GM18502 (cell line): ENCODE measurements around the gene CFAP141.
"Not testable (repeated sequence)": the region's sequence is repeated elsewhere in the genome, so short reads cannot be mapped to it uniquely, and the experiment has no call there.

Source experiments
- ATAC-seq: cut with Tn5 transposase; IDR thresholded peaks from one replicate; pipeline ENCODE4 v1.9.1; 2021; ENCODE audit warnings: mild to moderate bottlenecking; ENCODE audit not compliant: unreplicated experiment, poor library complexity

Gene CFAP141

DNA sequence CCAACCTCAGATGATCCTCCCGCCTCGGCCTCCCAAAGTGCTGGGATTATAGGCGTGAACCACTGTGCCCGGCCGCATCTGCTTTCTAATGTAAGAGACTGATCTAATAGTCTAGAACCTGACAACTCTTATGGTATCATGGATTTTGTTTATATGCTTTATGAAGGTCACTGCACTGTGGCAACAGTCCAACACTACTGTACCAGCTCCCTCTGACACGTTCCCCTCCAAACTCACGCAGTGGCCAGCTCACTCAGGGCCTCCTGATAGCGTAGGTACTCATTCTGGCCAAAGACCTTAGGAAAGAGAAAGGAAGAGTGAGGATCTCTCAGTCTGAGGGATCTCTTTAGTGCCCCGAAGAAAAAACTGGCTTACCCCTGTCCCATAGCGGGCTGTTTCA is 6.0 kb upstream of the CFAP141 start:
- no peak for ATAC-seq

DNA sequence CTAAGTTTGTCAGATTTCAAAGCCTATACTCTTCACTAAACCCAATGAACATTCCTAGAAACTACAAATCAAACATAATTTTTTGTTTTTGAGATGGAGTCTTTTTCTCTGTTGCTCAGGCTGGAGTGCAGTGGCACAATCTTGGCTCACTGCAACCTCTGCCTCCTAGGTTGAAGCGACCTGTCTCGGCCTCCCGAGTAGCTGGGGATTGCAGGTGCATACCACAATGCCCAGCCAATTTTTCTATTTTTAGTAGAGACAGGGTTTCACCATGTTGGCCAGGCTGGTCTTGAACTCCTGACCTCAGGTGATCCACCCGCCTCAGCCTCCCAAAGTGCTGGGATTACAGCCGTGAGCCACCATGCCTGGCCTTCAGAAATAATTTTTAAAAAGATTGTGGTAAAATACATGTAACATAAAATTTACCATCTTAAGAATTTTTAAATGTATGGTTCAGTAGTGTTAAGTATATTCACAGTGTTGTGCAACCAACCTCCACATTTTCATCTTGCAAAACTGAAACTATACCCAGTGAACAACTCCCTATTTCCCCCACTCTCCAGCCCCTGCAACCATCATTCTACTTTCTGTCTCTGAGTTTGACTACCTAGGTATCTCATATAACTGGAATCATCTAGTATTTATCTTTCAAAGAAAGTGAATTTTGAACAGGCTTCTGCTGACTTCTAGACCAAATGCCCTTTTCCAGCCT is 2.7 kb upstream of the CFAP141 start:
- ATAC-seq: no peak

DNA sequence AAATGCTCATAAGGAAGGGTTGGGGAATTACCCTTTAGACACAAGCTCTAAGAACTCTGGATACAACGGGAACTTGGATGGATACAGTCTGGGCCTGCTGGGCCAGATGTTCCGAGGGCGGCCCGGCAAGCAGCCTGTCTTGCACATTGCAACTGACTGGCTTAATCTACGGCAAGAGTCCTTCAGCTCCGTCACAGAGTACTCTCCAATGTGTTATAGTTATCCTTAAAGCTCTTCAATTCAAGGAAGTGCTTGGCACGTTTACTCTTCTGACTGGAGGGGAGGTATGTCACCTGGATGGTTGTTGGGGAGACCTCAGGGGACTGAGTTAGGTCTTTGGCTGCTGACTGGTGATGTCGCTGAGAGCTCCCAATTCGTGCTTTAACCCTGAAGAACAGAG is 1.1 kb upstream of the CFAP141 start:
- no peak for ATAC-seq

DNA sequence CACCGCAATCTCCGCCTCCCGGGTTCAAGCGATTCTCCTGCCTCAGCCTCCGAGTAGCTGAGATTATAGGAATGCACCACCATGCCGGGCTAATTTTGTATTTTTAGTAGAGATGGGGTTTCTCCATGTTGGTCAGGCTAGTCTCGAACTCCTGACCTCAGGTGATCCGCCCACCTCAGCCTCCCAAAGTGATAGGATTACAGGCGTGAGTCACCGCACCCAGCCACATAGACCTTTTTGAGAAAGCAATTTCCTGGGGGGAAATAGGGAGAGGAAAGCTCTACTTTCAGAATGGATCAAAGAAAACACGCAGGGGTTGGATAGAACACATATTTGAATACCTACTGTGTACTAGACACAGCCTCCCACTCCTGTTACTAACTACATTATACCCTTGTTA is 355 bp downstream of the CFAP141 start:
- not testable (repeated sequence) for ATAC-seq

DNA sequence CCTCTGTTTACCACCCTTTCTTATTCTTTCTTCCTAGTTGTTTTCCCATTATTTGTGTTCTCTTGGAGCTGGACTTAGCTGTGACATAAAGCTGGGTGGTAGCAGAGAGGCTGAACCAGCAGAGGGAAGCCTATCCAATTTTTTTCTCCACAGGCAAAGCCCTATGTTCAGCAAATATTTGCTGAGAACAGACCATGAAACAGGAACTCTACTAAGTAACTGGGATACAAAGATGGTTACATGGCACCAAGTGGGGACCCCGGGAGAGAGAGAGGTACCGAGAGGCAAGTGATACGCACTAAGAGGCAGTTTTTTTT is 6.6 kb downstream of the CFAP141 start:
- no peak for ATAC-seq

DNA sequence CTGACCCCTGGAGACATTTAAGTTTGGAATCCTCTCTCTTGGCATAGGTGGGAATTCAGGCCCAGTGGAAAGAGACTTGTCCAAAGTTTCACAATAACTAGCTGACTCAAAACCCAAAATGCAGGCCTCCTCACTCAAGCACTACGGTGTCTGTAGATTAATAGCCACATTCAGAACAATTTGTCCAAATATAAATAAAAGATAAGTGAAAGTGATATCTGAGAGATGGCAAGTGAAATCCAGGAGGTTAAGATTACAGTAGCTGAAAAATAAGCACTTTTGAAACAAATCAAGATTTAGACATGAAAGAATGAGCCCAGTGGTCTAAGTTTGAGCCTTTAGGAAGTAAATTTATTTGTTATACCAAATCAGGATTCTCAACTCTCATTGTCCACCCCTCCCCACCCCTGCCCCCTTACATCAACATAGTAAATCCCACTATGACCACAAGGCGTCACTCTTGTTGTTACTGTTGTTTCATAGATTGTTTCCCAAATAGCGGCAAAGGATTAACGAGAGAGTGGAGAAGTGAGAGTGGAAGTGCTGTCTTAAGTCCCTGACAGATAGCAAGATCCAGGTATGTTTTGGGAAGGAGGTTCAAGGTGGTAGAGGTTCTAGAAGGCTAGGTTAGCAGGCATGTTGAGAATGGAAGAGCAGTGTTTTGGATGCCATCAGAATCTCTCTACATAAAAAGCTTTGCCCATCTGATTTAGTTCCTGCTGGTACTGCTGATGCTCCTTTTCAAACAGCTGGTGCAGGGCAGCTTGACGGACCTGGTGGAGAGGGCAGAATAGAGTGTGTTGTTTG is 7.2 kb downstream of the CFAP141 start:
- ATAC-seq: no peak

DNA sequence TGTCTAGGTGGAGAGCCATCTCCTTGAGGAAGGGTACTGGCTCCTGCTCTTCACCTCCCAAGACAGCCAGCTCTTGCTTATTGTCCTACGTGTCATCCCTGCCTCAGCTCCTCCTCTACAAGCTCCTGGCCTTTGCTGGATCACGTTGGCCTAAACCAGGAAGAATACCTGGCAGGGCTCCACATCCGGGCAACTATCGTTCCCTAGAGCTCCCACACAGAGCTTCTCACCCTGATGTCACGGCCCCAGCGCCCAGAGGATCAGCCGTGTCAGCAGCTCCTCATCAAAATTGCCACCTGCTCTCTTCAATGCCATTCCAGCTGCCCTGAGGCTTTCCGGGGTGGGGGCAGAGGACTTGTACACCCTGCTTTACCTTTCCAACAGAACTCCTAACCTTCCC is 12.3 kb downstream of the CFAP141 start:
- ATAC-seq: no peak

DNA sequence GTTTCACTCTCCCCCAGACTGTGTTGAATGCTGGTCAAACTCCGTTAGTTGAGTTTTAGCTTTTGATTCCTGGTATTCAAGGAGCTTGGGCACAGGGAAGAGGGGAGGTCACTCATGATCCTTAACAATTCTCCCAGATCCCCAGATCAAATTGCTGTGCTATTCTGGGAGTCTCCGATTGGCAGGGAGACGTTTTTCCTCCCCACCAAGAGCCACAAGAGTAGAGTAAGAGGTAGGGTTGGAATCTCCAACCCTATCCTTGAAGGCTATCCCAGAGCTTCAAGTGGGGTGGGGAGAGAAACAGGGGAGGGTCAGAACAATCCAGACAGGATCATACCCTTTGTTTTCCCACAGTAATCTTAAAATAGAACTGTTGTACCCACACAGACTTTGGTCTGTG is 13.7 kb downstream of the CFAP141 start:
- no peak for ATAC-seq

DNA sequence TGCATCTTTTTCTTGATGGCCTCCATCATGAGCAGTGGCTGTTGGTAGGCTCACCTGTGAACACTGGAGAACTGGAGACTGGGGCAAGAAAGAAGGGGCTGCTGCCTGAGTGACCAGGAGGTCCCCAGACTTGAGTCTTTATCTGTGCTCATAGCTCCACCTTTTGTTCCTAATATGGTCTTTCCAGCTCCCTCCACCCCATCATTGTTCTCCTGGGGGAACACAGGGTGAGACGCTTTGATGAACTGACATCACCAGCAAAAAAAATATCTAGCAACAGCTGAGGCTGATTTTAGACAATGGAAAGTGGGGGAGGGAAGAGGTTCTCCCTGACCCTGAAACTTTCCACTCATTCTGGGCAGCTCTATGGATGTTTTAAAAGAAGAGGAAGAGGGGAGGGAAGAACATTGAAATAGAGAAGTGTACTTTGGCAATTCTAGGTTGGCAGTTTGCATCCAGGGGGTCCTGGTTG is 14.1 kb downstream of the CFAP141 start, which contains the start of gene TPM3:
Gene TPM3 (minus strand): TSS at position 111 of the 472 bp plus-strand sequence. CDS start 82 bp downstream, at position 29.
- no peak for ATAC-seq

DNA sequence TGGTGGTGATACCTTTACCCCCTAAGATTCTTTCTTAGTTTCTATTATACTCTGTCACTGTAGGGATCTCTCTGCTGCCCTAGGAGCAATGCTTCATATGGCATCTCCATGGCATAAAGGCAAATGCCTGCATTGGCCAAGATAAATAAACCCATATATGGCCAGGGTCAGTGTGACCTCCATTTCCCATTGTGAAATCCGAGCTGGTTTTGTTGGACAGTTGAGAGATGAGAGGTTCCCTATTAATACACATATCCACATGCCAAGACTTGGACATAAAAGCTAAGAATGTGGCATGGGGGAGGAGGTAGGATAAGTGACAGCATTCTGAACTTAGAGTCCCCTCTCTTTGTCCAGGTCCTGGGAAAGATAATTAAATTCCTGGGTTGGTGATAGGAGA is 15.6 kb downstream of the CFAP141 start:
- ATAC-seq: no peak

DNA sequence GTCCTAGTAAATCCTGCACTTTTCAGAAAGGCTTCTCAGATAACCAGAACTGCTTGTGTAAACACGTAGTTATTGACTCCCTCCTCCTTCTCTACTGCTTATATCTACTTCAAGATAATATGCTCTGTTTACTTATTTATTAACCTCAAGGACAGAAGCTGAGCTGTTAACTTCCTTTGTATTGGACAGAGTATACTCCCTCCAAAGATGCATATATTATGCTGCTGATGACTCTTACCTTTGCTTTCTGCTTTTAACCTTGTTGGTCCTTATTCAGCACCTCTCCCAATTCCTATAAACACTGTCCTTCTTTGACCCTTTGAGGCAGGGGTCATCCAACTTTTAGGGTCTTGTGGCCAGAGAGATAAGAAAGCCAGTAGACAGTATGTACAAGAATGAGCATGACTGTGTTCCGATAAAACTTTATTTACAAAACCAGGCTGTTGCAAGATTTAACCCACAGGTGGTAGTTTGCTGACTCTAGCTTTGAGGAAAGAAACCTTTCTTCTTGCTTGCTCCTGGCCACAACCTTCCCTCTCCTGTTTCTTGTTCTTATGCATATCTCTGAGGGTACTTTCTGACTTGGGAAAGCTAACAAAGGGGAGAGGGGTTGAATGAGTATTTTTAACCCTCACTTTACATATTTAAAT is 19.2 kb downstream of the CFAP141 start:
- ATAC-seq: no peak

DNA sequence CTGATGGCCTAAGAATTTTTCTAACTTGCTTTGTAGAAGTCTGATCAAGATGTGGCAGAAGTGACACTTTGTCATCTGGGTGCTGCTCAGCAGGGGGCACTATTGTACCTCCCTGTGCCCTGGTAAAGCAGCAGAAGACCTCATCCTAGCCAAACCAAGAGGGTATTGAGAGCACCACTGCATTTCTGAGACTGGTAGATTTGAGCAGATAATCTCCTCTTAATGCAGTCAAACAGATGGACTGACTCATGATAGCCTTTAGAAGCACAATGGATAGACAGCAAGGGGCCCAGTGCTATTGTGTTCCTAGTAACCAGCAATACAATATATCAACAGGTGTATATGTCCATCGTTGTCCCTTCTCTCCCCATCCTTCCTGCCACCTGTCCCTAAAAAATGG is 20.0 kb downstream of the CFAP141 start:
- no peak for ATAC-seq

DNA sequence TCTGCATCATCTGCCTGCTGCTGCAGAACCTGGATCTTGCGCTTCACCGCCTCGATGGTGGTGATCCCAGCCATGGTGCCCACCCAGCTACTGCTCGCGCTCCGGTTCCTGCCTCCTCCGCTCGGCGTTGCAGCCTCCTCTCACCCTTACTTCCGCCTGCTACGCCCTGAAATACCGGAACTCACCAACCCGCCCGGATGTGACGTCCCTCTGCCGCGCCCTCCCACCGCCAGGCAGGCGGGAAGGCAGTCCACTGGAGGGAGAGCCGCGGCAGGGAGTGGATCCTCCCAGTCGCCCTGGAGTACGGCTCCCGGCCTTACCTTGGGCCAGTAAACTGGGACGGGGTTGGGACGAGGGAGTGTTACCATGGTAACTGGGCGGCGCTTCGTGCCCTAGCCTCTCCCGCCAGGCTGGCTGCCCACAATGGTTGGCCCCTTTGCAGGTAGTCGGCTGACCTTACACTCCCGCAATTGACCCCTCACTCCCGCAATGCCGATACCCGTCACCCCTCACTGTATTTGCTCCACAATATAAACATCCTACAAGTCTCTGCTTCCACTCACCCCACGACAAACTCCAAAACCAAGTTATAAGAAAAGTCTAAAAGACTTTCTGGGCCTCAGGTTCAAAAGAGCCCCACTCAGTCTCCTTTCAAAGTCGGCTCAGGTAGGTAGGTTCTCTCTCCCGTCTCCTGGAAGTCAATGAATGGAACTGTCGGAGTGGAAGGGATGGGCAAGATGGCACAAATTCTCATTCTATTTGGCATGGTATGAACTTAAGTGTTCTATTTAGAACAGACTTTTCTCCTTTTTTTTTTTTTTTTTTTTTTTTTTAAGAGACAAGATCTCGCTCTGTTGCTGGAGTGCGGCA is 22.9 kb downstream of the CFAP141 start:
- peak; percentile 82 for ATAC-seq

DNA sequence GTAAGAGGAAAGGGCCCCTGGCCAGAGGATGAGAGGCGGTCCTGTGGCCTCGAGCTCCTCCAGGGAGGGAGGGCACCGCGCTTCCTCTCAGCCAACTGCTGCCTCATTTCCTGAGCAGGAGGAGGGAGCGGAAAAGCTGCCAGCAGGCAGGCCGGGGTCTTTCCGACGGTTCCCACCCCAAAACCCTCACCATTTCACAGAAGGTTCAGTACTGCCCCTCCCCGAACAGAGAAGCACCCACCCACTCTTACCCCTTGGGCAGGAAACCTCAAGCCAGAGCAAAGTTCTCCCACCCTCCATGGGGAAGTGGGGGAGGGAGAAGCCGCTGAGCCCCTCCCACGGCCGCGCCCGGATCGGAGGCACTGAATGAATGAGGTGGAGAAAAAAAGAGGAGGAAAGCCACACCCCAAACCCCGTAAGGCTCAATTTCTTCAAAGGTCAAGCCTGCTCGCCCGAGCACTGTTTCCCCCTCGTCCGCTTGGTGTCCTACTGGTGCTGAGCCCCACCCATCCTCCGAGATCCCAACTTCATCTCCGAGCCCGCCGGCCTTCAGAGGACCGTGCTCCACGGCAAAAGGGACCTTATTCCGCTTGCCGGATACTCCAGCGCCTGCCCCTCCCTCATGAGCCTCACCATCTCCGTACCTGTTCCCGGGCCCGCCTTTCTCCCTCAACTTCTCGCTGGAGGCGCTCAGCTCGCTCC is 23.6 kb downstream of the CFAP141 start:
- peak; percentile 57 for ATAC-seq

DNA sequence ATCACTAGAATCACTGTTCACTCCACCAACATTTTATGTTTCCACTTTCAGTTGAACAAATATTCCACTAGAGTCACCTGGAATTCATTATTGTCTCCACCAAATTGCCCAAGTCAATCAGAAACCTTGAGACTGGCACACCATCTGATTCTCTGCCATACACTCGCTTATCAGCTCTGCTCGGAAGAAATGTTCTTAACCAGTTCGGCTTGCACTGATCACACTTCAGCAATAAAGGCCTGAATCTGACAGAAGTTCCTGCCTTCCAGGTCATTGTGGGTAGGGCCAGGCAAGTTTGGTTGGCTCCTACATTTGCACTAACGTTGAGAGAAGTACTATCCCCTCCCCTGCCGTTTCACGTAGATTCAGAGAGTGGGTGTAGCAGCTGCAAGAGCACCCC is 24.2 kb downstream of the CFAP141 start:
- no peak for ATAC-seq

DNA sequence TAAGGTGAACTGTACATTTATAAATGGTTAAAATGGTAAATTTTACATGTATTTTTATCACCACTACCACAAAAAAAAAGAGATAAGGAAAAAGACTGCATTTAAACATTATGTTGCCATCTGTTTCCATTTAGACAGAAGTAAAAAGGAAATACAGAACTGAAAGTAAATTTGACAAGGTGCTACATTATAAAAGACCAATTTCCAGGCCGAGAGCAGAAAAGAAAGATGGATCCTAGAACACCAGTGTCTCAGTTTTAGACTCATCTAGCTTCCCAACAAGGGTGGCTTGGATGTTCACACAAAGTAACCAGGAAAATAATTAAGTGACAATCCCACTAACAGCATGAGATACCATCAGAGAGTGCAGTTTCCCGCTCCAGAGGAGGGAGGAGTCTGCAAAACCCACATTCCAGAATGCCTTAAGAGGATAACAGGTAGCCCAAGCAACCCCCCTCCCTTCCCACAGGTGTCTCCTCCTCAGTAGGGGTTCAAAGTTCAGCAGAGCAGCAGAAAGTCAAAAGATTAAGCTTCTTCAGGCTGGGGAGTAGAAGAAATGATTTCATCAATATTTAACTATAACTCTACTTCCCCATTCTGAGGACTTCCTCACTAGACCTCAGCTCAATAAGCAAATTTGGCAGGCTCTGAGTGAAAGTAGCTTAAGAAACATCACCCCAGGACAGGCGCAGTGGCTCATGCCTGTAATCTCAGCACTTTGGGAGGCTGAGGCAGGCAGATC is 26.0 kb downstream of the CFAP141 start:
- ATAC-seq: no peak

DNA sequence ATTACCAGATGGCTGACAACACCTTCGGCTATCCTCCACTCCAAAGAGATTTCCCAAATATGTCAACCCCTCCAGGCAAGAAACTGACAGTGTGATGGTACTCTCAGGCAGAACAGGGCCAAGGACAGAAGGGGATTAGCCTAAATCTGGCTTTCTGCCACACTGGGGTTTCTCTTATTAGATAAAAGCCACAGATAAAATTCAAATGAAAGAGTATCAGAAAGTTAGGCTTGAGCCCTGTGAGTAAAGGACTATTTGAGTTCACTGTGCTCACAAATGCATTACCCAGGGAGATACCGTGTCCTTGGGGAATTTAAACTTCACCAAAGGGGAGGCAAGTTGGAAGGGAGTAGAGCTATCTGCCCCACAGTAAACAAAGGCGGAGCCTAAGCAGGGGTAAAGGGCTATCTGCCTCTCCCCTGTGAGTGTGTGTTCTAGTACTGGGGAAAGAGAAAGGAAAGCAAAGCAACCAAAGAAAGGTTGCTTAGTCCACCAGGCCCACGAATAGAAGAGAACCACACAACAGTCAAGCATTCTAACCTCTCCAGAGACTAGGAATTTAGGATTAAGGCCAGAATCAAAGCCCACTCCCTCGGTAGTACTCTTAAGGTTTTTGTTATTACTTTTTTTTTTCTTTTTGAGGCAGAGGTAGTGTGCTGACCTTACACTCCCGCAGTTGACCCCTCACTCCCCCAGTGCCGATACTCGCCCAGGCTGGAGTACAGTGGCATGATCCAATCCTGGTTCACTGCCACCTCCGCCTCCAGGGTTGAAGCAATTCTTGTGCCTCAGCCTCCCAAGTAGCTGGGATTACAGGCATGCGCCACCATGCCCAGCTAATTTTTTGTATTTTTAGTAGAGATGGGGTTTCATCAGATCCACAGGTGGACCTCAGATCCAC is 27.0 kb downstream of the CFAP141 start:
- ATAC-seq: no peak

DNA sequence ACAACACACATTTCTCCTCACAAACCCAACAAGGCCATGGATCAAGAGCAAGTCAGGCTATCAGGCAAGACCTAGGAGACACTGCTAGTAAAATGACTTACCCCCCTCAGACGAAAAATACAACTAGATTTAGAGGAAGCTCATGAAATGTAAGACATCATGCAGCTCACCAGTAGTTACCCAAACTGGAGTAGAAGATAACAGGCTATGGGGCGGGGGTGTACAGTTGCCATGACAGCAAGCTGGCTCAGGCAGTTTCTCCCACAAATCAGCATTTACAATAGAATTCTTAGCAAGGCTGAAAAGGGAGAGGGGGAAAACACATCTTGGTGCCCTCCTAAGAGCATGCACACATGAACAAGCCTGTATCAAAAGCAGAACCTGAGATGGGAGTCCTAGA is 28.1 kb downstream of the CFAP141 start:
- no peak for ATAC-seq
